ENCODE measurements around the gene CDH6. TPM values are rescaled to one million over a fixed set of nuclear protein-coding genes. Genes with fewer than 3 reads are reported as not detected.

The CDH6 gene
- total RNA-seq, 1 experiment from 2014 or later = 0.12 TPM

DNA sequence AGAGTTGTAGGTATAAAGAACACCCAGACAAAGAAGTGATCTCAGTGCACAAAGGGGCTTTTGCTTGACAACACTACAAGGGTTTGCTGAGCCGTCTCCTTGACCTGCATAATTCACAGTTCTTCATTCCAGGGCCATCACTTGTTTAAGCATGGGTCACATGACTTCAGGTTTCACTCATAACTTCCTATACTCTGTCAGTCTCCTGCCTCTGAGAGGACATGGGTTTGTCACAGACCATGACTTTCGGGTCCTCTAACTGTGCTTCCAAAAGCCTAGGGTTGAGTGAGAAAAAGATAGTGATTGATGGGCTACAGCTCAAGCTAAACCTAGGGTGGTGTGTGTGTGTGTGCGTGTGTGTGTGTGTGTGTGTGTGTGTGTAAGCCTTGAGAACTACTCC, 166.4 kb downstream of the CDH6 start:
- BruUV-seq (replicated peaks) = no TSS peak
- ChIA-PET CTCF (no interaction called here), RAD21 (ENCODE audit: low non-redundant PET in 1 of 2, low total read pairs in 2 of 2, uncharacterized antibody in 2 of 2, unreplicated experiment in 2 of 2) (no interaction called here), POLR2A (no interaction called here)
- no peak overlapping the region for H3K4me3 ChIP-seq (replicated peaks in 1 of 2; ENCODE audit: low read depth in 1 of 2, low read length in 2 of 2)
- H3K79me2 ChIP-seq (ENCODE audit: insufficient read depth, low read length) = no peaks in the 10 kb centered on the region
- H3K36me3 ChIP-seq (ENCODE audit: control insufficient read depth in 1 of 2, insufficient read depth in 2 of 2, low read length in 2 of 2) = no peaks in the 10 kb centered on the region
- no peaks in the 10 kb centered on the region for H3K4me1 ChIP-seq (ENCODE audit: control insufficient read depth in 1 of 2, insufficient read depth in 2 of 2, low read length in 2 of 2)
- ATAC-seq = no peak
- H3K27ac ChIP-seq (ENCODE audit: low read depth, low read length) = no peak overlapping the region
- no peak overlapping the region for H3K4me2 ChIP-seq (ENCODE audit: low read length)
- DNase-seq (ENCODE audit: low read depth, low spot score) = no peak
- no peaks in the 10 kb centered on the region for H3K9me2 ChIP-seq (ENCODE audit: insufficient read depth)
- intact Hi-C loops (cut with micrococcal nuclease) = no loop called here
- H3K27me3 ChIP-seq (ENCODE audit: insufficient read depth, low read length) = no peaks in the 10 kb centered on the region
- H4K20me1 ChIP-seq (ENCODE audit: insufficient read depth) = no peaks in the 10 kb centered on the region
- H2AFZ ChIP-seq (ENCODE audit: low read depth, low read length, poor library complexity, severe bottlenecking) = no peak overlapping the region
- no peaks in the 10 kb centered on the region for H3K9me3 ChIP-seq (ENCODE audit: control insufficient read depth in 1 of 2, insufficient read depth in 1 of 2, low read depth in 1 of 2, low read length in 2 of 2)
- H3K9ac ChIP-seq (ENCODE audit: low read length) = no peak overlapping the region
- TF ChIP-seq JUND (IDR thresholded peaks at IDR 0.05) (no peak), ELF1 (IDR thresholded peaks at IDR 0.05; ENCODE audit: borderline replicate concordance, low read depth) (no peak), FOSL1 (IDR thresholded peaks at IDR 0.05; ENCODE audit: low read depth) (no peak), ZFX (IDR thresholded peaks at IDR 0.05) (no peak), EZH2phosphoT487 (IDR thresholded peaks at IDR 0.05; ENCODE audit: borderline replicate concordance) (no peak), RAD21 (IDR thresholded peaks at IDR 0.05; ENCODE audit: low read depth) (no peak), EZH2 (IDR thresholded peaks at IDR 0.05) (no peak), ZBTB33 (IDR thresholded peaks at IDR 0.05; ENCODE audit: extremely low read depth, insufficient replicate concordance, low read length) (no peak), TCF7L2 (IDR thresholded peaks at IDR 0.05; ENCODE audit: borderline replicate concordance, extremely low read depth, insufficient read depth, insufficient read length) (no peak), POLR2A (IDR thresholded peaks at IDR 0.05; ENCODE audit: borderline replicate concordance, extremely low read depth, insufficient read depth, insufficient read length) (no peak), ZNF274 (IDR thresholded peaks at IDR 0.05; ENCODE audit: low read depth, low read length) (no peak), SRF (IDR thresholded peaks at IDR 0.05; ENCODE audit: low read depth) (no peak), POLR2AphosphoS5 (IDR thresholded peaks at IDR 0.05; ENCODE audit: low read depth, low read length) (no peak), REST (IDR thresholded peaks at IDR 0.05; ENCODE audit: low read depth) (no peak), CTCF (IDR thresholded peaks at IDR 0.05 in 2 of 3, conservative IDR thresholded peaks at IDR 0.05 in 1 of 3; ENCODE audit: borderline replicate concordance in 1 of 3, insufficient read depth in 1 of 3, low read depth in 2 of 3, low read length in 2 of 3) (no peak), CEBPB (IDR thresholded peaks at IDR 0.05; ENCODE audit: low read depth) (no peak)
- TF ChIP-seq, protein P1, sequence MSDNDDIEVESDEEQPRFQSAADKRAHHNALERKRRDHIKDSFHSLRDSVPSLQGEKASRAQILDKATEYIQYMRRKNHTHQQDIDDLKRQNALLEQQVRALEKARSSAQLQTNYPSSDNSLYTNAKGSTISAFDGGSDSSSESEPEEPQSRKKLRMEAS (IDR thresholded peaks at IDR 0.05) = no peak
